HG03280 (cell line): ENCODE measurements around the gene MAP3K5.

Source experiments
- ATAC-seq: cut with Tn5 transposase; IDR thresholded peaks from one replicate; pipeline ENCODE4 v1.9.1; 2021; ENCODE audit warnings: mild to moderate bottlenecking, moderate library complexity; ENCODE audit not compliant: unreplicated experiment

The MAP3K5 gene

GRCh38 chr6:136654086-136654485 lies 138.2 kb downstream of the MAP3K5 start:
- no peak for ATAC-seq

GRCh38 chr6:136652656-136653055 lies 139.6 kb downstream of the MAP3K5 start:
- ATAC-seq = no peak

DNA sequence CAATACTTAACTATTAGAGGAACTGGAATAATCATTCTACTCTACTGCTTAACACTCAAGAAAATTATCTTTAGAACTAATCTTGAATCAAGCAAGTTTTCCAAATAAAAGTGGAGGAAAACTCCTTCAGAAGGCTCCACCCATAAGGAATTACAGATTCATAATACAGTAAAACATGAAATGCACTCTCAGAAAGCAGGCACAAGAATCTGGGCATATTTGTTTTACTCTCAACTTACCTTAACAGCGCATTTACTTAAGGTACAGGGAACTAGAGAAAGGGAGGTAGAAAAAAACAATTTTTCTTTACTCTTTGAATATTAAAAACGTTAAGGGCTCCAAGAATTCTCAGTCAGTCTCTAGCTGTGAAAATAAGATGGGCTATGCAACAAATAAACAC lies 140.3 kb downstream of the MAP3K5 start:
- ATAC-seq = no peak

- peak; percentile 68 for ATAC-seq
Measured at GRCh38 chr6:136647363-136647852, 144.9 kb downstream of the MAP3K5 start.

DNA sequence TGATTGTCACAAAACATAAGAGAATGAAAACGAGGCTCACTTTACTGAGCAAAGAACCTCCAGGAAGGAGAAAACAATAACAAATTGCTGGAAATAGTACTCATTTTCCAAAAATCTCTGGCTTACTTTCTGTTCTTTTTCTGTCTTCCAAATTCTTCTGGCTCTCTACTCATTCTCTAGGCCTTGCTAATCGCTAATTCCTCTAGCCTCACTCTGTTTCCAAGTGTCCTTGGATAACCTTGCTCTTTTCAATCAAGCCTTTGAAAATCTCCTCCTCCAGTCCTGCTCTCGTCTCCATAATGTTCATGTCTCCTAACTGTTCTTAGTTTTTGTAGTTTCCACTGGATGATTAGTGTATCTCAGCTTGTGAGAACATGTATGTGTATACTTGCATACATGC lies 145.9 kb downstream of the MAP3K5 start:
- no peak for ATAC-seq

- no peak for ATAC-seq
Measured at GRCh38 chr6:136644597-136644952, 147.7 kb downstream of the MAP3K5 start.

DNA sequence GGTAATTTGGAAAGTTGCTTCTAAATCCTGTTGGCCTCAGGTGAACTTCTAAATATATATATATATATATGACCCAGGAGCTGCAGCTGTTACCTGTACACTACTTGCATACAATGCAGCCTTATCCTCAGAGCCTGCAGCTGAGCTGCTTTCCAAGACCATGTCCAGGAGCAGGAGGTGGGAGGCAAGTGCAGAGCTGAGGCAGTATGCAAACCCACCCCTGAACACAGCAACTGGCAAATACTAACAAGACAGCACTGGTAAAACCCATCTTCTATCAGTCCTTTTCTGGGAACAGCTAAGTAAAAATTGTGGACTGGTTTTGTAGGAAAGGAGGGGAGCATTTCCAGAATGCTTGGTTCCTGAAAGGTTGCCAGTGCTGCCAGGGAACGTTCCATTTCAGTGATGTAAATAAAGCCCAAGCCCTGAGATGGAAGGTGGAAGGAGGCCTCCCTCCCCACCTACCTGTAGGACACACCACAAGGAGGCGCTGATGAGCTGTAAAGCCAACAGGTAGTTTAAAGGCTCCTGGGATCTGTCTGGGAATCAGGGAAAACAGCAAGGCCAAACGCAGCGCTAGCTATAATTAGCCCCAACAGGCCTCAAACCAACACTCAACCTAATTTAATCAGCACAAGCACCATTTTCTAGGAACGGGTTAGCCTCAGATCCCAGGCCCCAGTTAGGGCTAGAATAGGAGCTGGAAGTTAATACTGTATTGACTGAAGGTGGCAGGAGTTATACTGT lies 148.3 kb downstream of the MAP3K5 start:
- peak; percentile 52 for ATAC-seq

- ATAC-seq = no peak
Measured at GRCh38 chr6:136641873-136642465, 150.3 kb downstream of the MAP3K5 start.

DNA sequence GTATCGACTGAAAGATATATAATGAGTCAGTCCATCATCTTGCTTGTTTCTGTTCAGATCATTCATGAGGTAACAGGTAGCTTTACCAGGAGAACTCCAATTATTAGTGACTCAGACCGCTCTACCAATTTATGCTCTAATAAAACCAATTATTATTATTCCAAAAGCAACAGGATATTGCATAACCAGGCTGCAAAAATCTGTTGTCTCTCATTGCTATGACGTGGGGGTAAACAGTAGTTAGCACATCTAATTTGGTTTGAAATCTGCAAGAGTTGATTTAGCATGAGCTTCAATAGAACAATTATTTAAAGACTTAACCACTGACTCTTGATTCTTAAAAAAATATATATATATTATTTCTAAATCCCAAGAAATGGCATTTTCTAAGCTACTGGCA lies 151.1 kb downstream of the MAP3K5 start:
- ATAC-seq = no peak

GRCh38 chr6:136640132-136640915 lies 152.0 kb downstream of the MAP3K5 start:
- no peak for ATAC-seq

DNA sequence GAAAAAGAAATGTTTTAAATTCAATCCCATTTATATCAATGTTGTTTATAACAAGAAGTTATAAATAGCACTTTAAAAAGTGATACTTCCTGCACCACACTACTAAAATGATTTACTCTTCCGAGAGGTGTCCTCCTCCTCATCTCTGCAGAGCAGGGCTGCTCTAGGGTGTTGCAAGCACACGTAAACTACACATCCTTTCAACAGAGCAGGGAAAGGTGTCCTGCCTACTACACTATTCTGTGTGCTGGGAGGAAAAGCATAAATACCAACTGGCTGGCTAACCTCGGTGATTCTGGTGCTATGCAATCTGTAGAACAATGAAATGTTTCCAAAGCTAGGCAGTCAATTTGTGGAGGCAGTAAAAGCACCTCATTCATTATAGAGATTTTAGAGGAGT lies 152.6 kb downstream of the MAP3K5 start:
- ATAC-seq = no peak

DNA sequence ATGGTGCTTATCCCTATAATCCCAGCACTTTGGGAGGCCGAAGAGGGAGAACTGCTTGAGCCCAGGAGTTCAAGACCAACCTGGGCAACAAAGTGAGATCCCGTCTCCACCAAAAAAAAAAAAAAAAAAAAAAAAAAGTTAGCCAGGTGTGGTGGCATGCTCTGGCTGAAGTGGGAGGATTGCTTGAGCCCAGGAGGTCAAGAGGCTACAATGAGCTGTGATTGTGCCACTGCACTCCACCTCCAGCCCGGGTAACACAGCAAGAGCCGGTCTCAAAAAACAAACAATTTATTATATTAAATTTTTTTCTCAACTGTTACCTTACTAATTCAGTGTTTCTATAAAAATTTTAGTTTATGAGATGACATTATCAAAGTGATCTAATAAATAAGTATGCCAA lies 156.7 kb downstream of the MAP3K5 start:
- ATAC-seq = no peak

- no peak for ATAC-seq
Measured at GRCh38 chr6:136633355-136633754, 158.9 kb downstream of the MAP3K5 start.

DNA sequence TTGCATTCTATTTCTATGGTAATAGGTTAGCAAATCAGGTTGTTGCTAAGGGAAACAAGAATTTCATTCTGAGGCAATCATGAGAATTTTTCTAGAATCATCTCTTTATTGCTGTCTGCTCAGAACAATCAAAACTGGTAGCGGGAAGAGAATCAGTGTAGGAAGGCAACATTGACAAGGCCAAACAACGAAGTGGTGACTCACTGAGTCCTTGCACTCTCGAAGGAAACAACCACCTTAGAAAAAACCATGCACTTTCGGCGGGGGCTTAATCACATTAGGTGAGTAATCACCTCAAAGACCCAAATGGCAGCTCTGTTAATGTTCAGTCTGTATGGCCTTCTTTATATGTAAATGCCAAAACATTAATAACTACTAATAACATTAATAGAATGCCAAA lies 163.3 kb downstream of the MAP3K5 start:
- no peak for ATAC-seq

GRCh38 chr6:136627191-136627590 lies 165.1 kb downstream of the MAP3K5 start:
- ATAC-seq = no peak

DNA sequence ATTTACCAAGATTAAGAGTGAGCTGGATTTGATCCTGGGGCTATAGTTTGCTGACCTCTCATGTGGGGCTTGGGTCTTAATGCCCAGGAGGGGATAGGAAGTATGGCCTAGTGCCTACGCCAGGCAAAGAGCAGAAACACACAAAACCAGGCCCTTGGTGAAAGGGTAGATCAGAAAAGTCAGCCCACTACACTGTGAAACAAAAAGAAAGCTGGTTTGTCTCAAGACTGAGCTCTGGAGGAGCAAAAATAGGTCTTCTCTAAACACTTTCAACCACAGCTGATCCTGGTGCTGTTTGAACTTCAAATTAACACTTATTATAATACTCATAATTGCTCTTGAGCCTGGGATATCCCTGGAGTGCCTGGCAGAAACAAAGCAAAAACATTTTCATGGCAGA lies 167.0 kb downstream of the MAP3K5 start:
- no peak for ATAC-seq

- ATAC-seq = no peak
Measured at GRCh38 chr6:136624347-136624746, 167.9 kb downstream of the MAP3K5 start.

GRCh38 chr6:136618086-136618485 lies 174.2 kb downstream of the MAP3K5 start:
- no peak for ATAC-seq

GRCh38 chr6:136616527-136616926 lies 175.8 kb downstream of the MAP3K5 start:
- no peak for ATAC-seq

GRCh38 chr6:136614994-136615393 lies 177.3 kb downstream of the MAP3K5 start:
- ATAC-seq = no peak

- ATAC-seq = no peak
Measured at GRCh38 chr6:136614350-136614749, 177.9 kb downstream of the MAP3K5 start.

DNA sequence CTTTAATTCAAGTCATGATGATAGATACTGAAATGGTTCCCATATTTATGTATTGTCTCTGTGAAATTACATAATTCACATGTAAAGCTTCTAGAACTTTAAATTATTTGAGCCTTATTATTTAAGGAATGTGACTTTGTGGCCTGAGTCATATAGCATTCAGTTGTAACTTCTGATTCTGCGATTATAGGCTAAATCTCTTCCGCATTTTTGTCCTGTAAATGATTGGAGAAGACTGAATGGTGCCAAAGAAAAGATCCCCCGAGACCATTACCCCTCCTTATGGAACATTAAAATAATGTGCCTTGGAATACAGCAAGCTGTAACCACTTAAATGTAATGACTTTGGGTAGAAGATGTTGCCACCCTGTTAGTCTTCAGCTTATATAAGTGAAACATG lies 178.8 kb downstream of the MAP3K5 start:
- ATAC-seq = no peak
